GM18868 (cell line): ENCODE results near the gene TMPRSS11D.

Experiments used
- ATAC-seq: cut with Tn5 transposase; IDR thresholded peaks from one replicate; pipeline ENCODE4 v1.9.1; 2021; ENCODE audit warnings: mild to moderate bottlenecking, moderate library complexity; ENCODE audit not compliant: unreplicated experiment

The TMPRSS11D gene

GRCh38 chr4:67883902-67884301 is at the start of gene TMPRSS11D:
Gene TMPRSS11D, minus strand, starts transcription at chr4:67884002. Its CDS starts 69 bp downstream, at chr4:67883933.
- ATAC-seq: no peak

- no peak for ATAC-seq
These were observed 49.2 kb upstream of the TMPRSS11D start for GRCh38 chr4:67933038-67933437.

- no peak for ATAC-seq
These were observed 47.5 kb upstream of the TMPRSS11D start for GRCh38 chr4:67931256-67931655.

- no peak for ATAC-seq
These were observed 45.6 kb upstream of the TMPRSS11D start for GRCh38 chr4:67929426-67929825.

- ATAC-seq: no peak
These were observed 44.7 kb upstream of the TMPRSS11D start for GRCh38 chr4:67928546-67928945.

GRCh38 chr4:67927251-67927650 is 43.4 kb upstream of the TMPRSS11D start:
- no peak for ATAC-seq

- ATAC-seq: no peak
These were observed 42.7 kb upstream of the TMPRSS11D start for GRCh38 chr4:67926485-67926884.

GRCh38 chr4:67922697-67923096 is 38.9 kb upstream of the TMPRSS11D start:
- no peak for ATAC-seq

GRCh38 chr4:67918428-67918827 is 34.6 kb upstream of the TMPRSS11D start:
- ATAC-seq: no peak

GRCh38 chr4:67915400-67915966 is 31.7 kb upstream of the TMPRSS11D start:
- no peak for ATAC-seq

GRCh38 chr4:67912080-67912479 is 28.3 kb upstream of the TMPRSS11D start:
- ATAC-seq: no peak

- no peak for ATAC-seq
These were observed 27.8 kb upstream of the TMPRSS11D start for GRCh38 chr4:67911638-67912037.

GRCh38 chr4:67911141-67911540 is 27.3 kb upstream of the TMPRSS11D start:
- ATAC-seq: no peak

- no peak for ATAC-seq
These were observed 26.7 kb upstream of the TMPRSS11D start for GRCh38 chr4:67910585-67910905.

- no peak for ATAC-seq
These were observed 26.2 kb upstream of the TMPRSS11D start for GRCh38 chr4:67909905-67910584.

GRCh38 chr4:67907650-67908049 is 23.8 kb upstream of the TMPRSS11D start:
- ATAC-seq: no peak

- ATAC-seq: no peak
These were observed 15.3 kb upstream of the TMPRSS11D start for GRCh38 chr4:67899096-67899495.

GRCh38 chr4:67897686-67898085 is 13.9 kb upstream of the TMPRSS11D start:
- no peak for ATAC-seq

- no peak for ATAC-seq
These were observed 12.7 kb upstream of the TMPRSS11D start for GRCh38 chr4:67896421-67897065.

- no peak for ATAC-seq
These were observed 10.9 kb upstream of the TMPRSS11D start for GRCh38 chr4:67894659-67895058.

GRCh38 chr4:67892905-67893304 is 9.1 kb upstream of the TMPRSS11D start:
- ATAC-seq: no peak

GRCh38 chr4:67892253-67892652 is 8.5 kb upstream of the TMPRSS11D start:
- ATAC-seq: no peak
